Daoy (cell line): ENCODE measurements around the gene KCNMA1. TPM values are rescaled to one million over a fixed set of nuclear protein-coding genes. Genes with fewer than 3 reads are reported as not detected.

Experiments used
- DNase-seq: peaks from one replicate; pipeline ENCODE4 v3.0.0-alpha.2; 2015; ENCODE audit warnings: low read depth
- total RNA-seq: library from RNA; depleted of rRNA; stranded (reverse); fragments of >200 nt; shearing (Covaris generic); gene quantifications from 2 replicates; pipeline ENCODE4 v1.2.3, GENCODE V29; 2014

The KCNMA1 gene
- total RNA-seq, 1 experiment from 2014 or later = 28.8 TPM

- no peak for DNase-seq
Observed at GRCh38 chr10:77269163-77269562, 368.4 kb downstream of the KCNMA1 start.

GRCh38 chr10:77268721-77269120, 368.9 kb downstream of the KCNMA1 start:
- DNase-seq = no peak

DNA sequence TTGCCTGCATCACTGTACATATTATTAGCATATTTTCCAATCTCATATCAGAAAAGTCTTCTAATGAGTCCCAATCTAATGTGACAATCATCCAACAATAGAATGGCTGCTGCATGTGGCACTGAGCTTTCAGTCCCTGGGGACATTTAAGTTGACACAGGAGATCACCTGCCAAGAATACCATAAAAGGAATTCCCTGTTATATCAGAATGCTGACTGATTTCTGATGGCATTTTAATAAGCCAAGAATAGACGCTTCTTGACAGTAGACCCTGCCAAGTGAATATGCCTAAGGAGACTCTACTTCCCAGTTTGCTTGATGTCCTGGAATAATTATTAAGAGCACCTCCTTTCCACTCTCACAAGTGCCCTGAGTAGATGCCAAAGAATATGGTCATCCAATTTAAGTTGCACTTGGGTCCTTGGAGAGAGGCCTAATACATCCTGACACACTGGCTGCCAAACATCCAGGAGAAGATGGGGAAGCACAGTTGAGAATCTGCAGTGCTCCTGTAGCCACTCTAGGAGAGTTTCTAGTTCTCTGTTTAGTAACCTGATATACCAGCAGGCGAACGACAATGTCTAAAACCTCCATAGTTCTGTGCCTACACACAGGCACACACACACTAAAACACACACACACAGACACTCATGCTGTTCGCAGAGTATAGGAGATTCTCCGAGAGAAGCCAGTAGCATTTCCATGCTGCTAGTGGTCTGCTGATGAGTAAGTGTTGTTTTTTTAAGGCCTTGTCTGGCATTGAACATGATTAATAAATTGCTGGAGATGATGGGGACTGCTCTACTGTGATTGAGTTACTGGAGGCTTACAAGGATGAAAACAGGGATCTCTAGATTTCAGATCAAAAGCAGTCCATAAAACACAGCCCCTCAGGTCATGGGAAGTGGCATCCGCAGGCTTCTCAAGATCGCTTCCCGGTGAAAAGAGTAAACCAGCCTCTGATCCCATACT, 369.6 kb downstream of the KCNMA1 start:
- DNase-seq = no peak

DNA sequence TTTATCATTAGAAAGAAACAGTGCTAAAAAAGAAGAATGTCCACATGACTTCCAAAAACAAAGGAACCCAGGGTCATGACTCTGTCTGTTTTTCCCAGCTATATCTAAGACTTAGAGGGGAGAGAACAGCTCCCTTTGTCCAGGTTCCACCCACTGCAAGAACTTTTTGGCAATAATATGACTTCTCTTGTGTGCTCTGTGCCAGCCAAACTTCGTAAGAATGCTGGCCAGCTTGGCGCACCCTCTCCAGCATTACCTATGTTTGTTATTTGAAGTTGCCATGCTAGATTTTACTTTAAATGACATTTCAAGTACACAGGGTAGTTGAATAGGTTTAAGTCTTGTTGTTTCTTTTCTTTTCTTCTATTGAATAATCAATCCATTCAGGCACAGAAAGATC, 371.4 kb downstream of the KCNMA1 start:
- no peak for DNase-seq

- DNase-seq = no peak
Observed at GRCh38 chr10:77264527-77264926, 373.1 kb downstream of the KCNMA1 start.

GRCh38 chr10:77264107-77264506, 373.5 kb downstream of the KCNMA1 start:
- peak; percentile 56 for DNase-seq

- no peak for DNase-seq
Observed at GRCh38 chr10:77263700-77264099, 373.9 kb downstream of the KCNMA1 start.

DNA sequence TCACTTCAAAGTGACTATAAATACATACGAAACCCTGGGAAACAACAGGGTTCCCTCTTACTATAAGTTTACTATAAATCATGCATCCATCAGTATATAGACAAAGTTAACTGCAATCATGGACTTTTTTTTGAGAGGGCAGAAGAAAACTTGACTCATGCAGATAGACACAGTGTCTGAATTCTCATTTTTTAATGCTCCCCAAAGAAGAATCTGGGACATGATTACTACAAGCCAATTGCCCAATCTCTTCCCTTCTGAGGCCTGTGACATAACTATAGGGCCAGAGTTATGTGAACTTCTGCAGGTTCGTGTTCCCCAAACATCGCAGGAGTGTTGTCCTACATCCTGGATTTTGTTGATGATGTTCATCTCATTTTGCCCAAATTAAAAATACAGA, 376.5 kb downstream of the KCNMA1 start:
- no peak for DNase-seq

GRCh38 chr10:77259171-77259874, 378.3 kb downstream of the KCNMA1 start:
- no peak for DNase-seq

- DNase-seq = no peak
Observed at GRCh38 chr10:77256346-77256745, 381.3 kb downstream of the KCNMA1 start.

- DNase-seq = no peak
Observed at GRCh38 chr10:77253556-77254064, 384.0 kb downstream of the KCNMA1 start.

DNA sequence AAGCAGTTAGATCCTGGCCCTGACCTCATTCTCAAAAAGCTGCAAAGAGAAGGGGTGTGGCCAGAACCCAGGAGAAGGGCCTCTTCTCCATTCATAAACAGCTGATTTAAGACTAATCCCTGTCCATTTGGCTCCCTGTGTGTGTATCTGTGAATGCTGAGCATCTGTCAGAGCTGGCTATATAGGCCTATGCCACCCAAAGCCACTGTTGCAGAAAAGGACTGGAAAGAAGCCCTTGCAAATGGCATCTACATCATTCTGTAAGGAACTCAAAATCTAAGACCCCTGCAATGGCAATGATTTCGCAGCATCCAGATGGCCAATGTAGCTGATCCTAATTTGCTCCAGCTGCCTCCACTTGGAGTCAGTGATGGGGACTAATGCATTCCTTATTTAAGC, 384.5 kb downstream of the KCNMA1 start:
- DNase-seq = no peak

DNA sequence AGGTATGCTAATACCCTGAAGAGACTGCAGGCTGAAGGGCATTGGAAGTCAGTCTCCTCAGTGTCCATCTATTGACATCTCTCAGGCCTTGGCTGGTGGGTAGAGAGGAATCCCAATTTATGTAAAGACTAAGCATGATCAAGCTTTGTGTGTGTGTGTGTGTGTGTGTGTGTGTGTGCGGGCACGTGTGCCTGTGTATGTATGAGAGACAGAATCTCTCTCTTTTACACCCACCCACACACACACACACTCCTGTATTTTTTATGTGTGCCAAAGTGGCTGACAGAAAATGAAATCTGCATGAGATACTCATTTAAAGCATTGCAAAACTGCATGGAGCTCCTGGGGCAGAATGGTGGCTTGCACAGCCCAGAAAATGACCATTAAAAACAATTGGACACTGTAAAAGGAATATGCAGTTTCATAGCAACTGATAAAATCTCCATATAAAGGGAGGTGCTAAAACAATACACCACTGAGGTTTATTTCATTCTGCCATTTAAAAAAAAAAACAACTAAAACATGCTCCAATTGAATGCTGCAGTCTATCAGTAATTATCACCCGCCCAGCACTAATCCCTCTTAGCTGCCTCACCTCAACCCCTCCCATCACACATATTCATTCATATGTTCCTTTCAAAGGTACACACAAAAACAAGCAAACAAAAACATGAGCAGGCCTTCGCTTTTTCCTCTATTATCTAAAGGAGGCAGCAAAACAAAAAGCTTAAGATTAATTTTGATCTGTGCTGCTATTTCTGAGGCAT, 385.0 kb downstream of the KCNMA1 start:
- no peak for DNase-seq

- DNase-seq = peak; percentile 42
Observed at GRCh38 chr10:77251297-77252013, 386.2 kb downstream of the KCNMA1 start.

- DNase-seq = no peak
Observed at GRCh38 chr10:77249901-77250459, 387.6 kb downstream of the KCNMA1 start.

GRCh38 chr10:77248104-77248790, 389.4 kb downstream of the KCNMA1 start:
- DNase-seq = no peak

DNA sequence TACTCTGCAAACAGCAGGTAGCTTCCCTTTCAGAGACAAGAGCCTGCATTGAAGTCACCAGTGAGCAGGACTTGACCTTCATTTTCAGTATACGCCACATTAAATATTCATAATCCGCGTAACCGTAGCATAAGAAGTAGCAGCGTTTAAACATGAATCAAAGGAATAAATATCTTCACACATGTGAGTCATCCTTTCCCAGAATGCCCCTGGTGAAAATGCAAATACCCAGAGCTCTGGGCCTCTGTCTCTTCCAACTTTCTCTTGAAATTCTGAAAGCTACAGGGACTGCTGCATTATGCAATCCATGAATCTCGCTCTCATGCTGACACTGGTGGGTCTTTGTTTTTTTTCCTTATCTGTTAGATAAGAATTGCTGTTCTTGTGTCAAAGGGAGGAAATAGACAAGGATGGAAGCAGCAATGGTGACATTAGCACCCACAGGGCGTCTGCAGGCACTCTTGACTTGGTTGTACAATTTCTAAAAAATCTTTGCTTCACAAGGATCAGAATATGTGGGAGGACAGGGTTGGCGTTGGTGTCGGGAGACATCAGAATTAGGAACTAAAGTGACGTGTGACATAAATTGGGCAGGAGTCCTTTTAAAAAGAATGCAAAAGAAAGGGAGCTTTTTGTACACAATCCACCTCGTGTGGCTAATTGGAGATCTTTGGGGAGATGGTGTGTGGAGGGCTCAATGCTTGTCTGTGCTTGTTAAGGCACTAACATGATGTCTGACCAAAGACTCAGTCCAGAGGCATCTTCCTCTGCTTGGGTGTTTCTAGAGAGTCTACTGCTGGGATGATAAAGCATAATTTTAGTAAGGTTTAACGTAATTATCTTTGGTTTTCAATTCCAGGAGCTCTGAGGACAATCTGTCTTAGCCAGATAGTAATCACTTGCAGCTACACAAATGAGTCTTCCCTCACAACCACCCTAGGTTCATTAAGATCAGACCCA, 390.3 kb downstream of the KCNMA1 start:
- peak; percentile 22 for DNase-seq

DNA sequence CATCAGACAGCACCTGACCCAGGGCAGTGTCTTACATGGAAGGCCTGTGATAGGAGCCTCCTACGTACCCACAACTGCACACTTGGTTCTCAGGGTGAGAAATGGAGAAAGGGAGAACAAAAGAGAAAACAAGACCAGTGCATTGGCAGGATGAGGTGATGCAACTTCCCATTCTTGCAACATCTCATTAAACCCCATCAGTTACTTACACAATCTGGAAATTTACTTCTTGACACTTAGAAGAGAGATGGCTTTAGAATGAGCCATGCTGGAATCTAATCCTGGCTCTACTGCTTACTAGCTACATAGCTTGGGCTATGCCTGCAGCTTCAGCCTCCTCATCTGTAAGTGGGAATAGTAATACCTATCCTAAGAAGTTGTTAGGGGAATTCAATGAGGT, 391.7 kb downstream of the KCNMA1 start:
- no peak for DNase-seq

GRCh38 chr10:77244746-77245145, 392.9 kb downstream of the KCNMA1 start:
- DNase-seq = no peak
